NCI-H2107 (cell line): ENCODE measurements around the gene NAT8.
"Not testable (repeated sequence)": the region's sequence is repeated elsewhere in the genome, so short reads cannot be mapped to it uniquely, and the experiment has no call there.

Source experiments
- DNase-seq: peaks from one replicate; lab custom pipeline; 2025; lab: John Stamatoyannopoulos, UW

NAT8 gene

DNA sequence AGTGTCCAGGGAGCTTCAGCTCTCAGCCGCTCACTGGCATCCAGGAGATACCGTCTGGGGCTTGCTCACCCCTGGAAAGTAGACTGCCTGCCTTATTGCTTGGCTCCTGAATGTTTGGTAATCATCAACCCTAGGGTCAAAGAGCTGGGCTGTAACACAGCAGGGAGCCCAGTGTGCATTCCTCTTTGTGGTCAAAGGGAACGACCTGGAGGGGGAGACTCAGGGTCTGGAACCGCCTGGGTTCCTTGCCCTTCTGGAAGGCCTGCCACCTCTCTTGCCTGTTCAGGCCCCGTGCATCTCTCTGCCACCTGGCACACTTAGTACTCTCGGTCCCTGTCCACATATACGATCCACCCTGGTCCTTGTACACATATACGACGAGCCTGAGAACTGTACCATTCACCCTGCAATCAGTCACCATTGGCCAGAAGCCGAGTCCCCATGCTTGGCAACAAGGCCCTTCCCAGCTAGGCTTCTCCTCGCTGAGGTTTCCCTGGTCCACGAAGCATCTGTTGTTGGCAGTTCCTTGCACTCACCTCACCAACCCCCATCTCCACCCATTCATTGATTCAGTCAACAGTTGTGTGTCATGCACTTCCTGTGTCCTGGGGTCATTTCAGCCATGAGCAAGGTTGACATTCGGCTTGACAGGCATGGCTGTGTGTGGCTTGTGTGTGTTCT, at the start of gene NAT8:
TSS of gene NAT8 (minus strand) at position 85 of the 681 bp plus-strand sequence. CDS start 794 bp downstream, outside the sequence.
- DNase-seq: no peak

- DNase-seq: not testable (repeated sequence)
Observed at GRCh38 chr2:73690372-73691088, 48.3 kb upstream of the NAT8 start.

GRCh38 chr2:73688494-73688893, 46.3 kb upstream of the NAT8 start:
- not testable (repeated sequence) for DNase-seq

- DNase-seq: no peak
Observed at GRCh38 chr2:73685764-73686438, 43.7 kb upstream of the NAT8 start.

GRCh38 chr2:73684905-73685304, 42.7 kb upstream of the NAT8 start:
- not testable (repeated sequence) for DNase-seq

GRCh38 chr2:73684325-73684724, 42.1 kb upstream of the NAT8 start:
- DNase-seq: not testable (repeated sequence)

GRCh38 chr2:73679951-73680571, 37.8 kb upstream of the NAT8 start:
- DNase-seq: peak; percentile 1

DNA sequence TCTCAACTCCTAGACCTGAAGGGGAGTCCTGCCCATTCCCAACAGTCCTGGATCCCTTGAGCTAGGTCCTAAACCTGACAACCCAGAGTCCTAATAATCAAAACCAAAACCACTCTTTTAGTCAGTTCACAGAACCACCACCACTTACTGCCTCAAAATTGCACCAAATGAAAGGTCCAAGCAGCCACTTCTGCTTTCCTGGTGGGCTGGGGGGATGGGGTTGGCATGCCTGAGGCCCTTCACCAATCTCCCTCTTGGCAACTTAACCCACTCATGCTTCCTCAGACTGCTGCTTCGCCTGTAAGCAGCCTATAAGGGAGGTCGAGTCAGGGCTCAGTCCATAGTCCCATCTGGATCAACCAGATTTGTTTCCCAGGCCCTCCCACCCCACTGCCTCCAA, 37.0 kb upstream of the NAT8 start:
- DNase-seq: not testable (repeated sequence)

DNA sequence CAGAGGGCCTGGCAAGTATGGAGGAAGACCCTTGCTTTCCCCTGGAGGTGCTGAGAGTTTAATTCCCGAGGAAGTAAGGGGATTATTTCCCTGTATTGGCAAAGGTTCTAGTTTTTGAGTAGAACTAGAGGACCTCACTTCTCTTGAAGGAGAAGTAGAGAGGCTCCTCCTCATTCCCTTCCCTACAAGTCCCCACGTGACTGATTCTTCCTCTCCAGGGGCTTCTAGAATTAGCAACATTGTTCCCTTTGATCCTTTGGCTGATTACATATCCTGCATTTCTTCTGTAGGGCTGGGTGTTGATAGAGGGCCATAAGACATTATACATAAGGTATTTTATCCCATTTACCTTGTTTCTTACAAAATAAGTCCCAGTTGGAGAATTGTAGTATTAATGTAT, 35.8 kb upstream of the NAT8 start:
- not testable (repeated sequence) for DNase-seq

DNA sequence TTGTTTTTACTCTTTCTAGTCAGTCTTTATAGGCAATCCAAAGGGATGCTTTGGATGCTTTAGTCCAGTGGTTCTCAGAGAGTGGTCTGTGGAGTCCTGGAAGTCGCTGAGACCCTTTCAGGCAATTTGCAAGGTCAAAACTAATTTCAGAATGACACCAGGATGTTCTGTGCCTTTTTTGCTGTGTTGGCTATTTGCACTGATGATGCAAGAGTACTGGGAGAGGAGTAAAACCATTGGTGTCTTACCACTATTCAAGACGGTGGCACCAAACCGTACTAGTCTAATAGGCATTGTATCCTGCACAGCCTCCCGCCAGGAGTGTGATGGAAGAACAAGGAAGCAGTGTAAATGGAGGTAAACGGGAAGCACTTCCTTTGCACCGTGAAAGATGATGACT, 34.0 kb upstream of the NAT8 start:
- DNase-seq: not testable (repeated sequence)

- not testable (repeated sequence) for DNase-seq
Observed at GRCh38 chr2:73674696-73675157, 32.5 kb upstream of the NAT8 start.

- DNase-seq: not testable (repeated sequence)
Observed at GRCh38 chr2:73669976-73670375, 27.8 kb upstream of the NAT8 start.

DNA sequence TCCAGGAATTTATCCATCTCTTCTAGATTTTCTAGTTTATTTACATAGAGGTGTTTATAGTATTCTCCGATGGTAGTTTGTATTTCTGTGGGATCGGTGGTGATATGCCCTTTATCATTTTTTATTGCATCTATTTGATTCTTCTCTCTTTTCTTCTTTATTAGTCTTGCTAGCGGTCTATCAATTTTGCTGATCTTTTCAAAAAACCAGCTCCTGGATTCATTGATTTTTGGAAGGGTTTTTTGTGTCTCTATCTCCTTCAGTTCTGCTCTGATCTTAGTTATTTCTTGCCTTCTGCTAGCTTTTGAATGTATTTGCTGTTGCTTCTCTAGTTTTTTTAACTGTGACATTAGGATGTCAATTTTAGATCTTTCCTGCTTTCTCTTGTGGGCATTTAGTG, 25.0 kb upstream of the NAT8 start:
- not testable (repeated sequence) for DNase-seq

DNA sequence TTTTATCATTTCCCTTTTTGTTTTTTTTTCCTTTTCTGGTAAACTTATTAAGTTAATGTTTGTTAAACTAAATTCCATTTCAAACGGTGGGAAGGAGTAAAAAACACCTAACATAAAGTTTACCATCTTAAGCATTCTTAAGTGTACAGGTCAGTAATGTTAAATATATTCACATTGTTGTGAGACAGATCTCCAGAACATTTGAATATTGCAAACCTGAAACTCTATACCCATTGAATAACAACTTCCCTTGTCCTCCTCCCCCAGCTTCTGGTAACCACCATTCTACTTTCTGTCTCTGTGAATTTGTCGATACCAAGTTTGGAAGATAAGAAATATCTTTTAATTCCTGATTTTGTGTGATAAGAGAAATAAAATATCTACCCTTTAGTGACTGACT, 12.0 kb upstream of the NAT8 start:
- DNase-seq: no peak

GRCh38 chr2:73652348-73652747, 10.1 kb upstream of the NAT8 start:
- no peak for DNase-seq

- DNase-seq: no peak
Observed at GRCh38 chr2:73651591-73652230, 9.5 kb upstream of the NAT8 start.

DNA sequence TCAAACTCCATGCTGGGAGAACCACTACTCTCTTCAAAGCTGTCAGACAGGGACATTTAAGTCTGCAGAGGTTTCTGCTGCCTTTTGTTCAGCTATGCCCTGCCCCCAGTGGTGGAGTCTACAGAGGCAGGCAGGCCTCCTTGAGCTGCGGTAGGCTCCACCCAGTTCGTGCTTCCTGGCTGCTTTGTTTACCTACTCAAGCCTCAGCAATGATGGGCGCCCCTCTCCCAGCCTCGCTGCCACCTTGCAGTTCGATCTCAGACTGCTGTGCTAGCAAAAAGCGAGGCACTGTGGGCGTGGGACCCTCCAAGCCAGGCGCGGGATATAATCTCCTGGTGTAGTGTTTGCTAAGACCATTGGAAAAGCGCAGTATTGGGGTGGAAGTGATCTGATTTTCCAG, 5.5 kb upstream of the NAT8 start:
- DNase-seq: not testable (repeated sequence)

DNA sequence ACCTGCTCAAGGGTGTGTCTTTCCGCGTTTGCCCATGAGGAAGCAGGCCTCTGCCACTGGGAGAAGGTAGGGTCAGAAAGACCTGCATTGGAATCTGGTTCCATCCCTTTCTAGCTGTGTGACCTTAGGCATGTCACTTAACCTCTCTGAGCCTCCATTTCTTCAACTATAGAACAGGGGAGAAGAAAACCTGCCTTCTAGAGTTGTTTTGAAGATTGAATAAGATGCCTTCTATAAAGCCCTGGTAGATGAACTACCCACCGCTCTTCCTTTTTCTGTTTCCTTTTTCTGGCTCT, 507 bp downstream of the NAT8 start:
- DNase-seq: no peak

DNA sequence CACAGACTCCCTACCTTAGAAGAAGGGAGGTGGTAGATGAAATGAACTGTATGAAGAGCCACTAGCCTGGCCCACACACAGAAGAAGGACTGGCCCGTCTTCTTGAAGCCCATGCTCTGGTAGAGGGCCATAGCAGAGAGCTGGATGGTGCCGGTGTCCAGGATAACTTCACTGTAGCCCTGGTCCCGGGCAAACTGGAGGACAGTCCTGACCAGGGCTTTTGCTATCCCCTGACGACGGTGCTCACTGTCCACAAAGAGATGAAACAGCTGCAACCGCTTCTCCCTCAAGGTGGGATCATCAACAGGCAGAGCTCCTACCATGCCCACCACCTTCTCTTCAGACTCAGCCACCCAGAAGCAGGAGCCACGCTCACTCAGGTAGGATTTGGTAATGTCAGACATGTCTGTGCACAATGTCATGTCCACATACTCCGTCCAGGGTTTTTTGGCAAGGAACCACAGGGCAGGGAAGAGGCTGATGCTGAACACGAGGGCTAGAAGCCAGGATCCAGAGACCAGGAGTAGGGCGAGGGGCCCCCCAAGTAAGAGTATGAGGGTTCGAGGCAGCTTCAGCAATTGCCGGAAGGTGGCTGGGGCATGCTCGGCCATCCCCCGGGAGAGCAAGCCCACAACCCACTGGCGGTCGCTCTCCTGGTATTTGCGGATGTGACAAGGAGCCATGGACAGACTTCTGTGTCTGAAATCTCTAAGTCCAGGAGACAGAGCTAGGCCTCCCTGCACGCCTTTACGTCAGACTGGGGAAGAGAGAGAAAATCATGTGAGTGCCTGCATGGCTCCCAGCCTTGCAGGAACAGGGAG, 1.1 kb downstream of the NAT8 start:
- no peak for DNase-seq

GRCh38 chr2:73640511-73640911, 1.7 kb downstream of the NAT8 start:
- no peak for DNase-seq

DNA sequence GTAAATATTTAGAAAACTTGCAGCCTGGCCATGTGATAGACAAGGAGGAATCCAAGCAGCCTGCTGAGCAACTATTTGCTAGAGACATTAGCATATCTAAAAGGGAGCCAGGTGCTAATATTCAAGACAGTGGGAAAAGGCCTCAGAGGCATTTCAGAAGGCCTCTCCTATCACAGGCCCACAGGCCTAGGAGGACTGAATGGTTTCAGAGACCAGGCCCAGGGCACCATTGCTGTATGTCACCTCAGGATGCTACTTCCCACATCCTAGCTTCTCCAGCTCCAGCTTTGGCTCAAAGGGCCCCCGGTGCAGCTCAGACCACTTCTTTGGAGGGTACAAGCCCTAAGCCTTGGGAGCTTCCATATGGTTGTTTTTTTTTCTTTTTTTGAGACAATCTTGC, 3.8 kb downstream of the NAT8 start:
- no peak for DNase-seq
